H9 (cell line): ENCODE results near the gene SSUH2. TPM values are rescaled to one million over a fixed set of nuclear protein-coding genes. Genes with fewer than 3 reads are reported as not detected.
"Not testable (repeated sequence)": the region's sequence is repeated elsewhere in the genome, so short reads cannot be mapped to it uniquely, and the experiment has no call there.

Source experiments
- DNase-seq: peaks from one replicate; pipeline ENCODE4 v3.0.0-alpha.2; 2017
- H2AFZ ChIP-seq: one replicate; pipeline ENCODE4 v1.6.1; 2013; ENCODE audit warnings: mild to moderate bottlenecking, low read length, control low read depth, moderate library complexity
- H2AK5ac ChIP-seq: 2 replicates; pipeline ENCODE4 v1.6.1; 2013; ENCODE audit warnings: low read length, control low read depth, mixed read lengths; ENCODE audit not compliant: insufficient read length
- H2BK120ac ChIP-seq: one replicate; pipeline ENCODE4 v1.6.1; 2013; ENCODE audit warnings: low read depth, mild to moderate bottlenecking, low read length, control low read depth, inconsistent platforms; ENCODE audit not compliant: poor library complexity, severe bottlenecking
- H2BK12ac ChIP-seq: 2 replicates; pipeline ENCODE4 v1.6.1; 2013; ENCODE audit warnings: low read length, control low read depth, mixed read lengths, low read depth; ENCODE audit not compliant: insufficient read length
- H2BK15ac ChIP-seq: 2 replicates; pipeline ENCODE4 v1.6.1; 2013; ENCODE audit warnings: low read depth, low read length, control low read depth
- H2BK20ac ChIP-seq: one replicate; pipeline ENCODE4 v1.6.1; 2013; ENCODE audit warnings: low read depth, mild to moderate bottlenecking, low read length, control low read depth, inconsistent platforms; ENCODE audit not compliant: poor library complexity, severe bottlenecking
- H2BK5ac ChIP-seq: 2 replicates; pipeline ENCODE4 v1.6.1; 2013; ENCODE audit warnings: low read length, control low read depth, mixed read lengths; ENCODE audit not compliant: insufficient read length
- H3K14ac ChIP-seq: 2 replicates; pipeline ENCODE4 v1.6.1; 2013; ENCODE audit warnings: low read length, control low read depth; ENCODE audit not compliant: insufficient read depth
- H3K18ac ChIP-seq: 2 replicates; pipeline ENCODE4 v1.6.1; 2013; ENCODE audit warnings: low read depth, mild to moderate bottlenecking, mixed read lengths, low read length, control low read depth; ENCODE audit not compliant: insufficient read length
- H3K23ac ChIP-seq: 2 replicates; pipeline ENCODE4 v1.6.1; 2013; ENCODE audit warnings: low read length, control low read depth, mixed read lengths, low read depth; ENCODE audit not compliant: insufficient read length
- H3K23me2 ChIP-seq: 2 replicates; pipeline ENCODE4 v1.6.1; 2013; ENCODE audit warnings: low read depth, mild to moderate bottlenecking, mixed read lengths, low read length, control low read depth; ENCODE audit not compliant: insufficient read length, poor library complexity, severe bottlenecking
- H3K27ac ChIP-seq: 2 replicates; pipeline ENCODE4 v1.5.1; 2013; ENCODE audit warnings: low read length, control low read depth, mixed read lengths, low read depth; ENCODE audit not compliant: insufficient read length
- H3K27me3 ChIP-seq: 2 replicates; pipeline ENCODE4 v1.6.1; 2013; ENCODE audit warnings: low read length, control low read depth, inconsistent platforms; ENCODE audit not compliant: insufficient read depth
- H3K4ac ChIP-seq: 2 replicates; pipeline ENCODE4 v1.6.1; 2013; ENCODE audit warnings: low read depth, mild to moderate bottlenecking, control low read depth, inconsistent platforms, low read length, moderate library complexity
- H3K4me1 ChIP-seq: 2 replicates; pipeline ENCODE4 v1.6.1; 2013; ENCODE audit warnings: low read length, control low read depth, inconsistent platforms; ENCODE audit not compliant: insufficient read depth
- H3K4me2 ChIP-seq: 2 replicates; pipeline ENCODE4 v1.6.1; 2013; ENCODE audit warnings: low read length, control low read depth, mixed read lengths; ENCODE audit not compliant: insufficient read length, insufficient read depth
- H3K56ac ChIP-seq: 2 replicates; pipeline ENCODE4 v1.6.1; 2013; ENCODE audit warnings: low read depth, mild to moderate bottlenecking, mixed read lengths, low read length, control low read depth; ENCODE audit not compliant: insufficient read length
- H3K79me1 ChIP-seq: 2 replicates; pipeline ENCODE4 v1.6.1; 2013; ENCODE audit warnings: low read depth, mild to moderate bottlenecking, moderate library complexity, low read length, control low read depth, inconsistent platforms; ENCODE audit not compliant: insufficient read depth, poor library complexity, severe bottlenecking
- H3K79me2 ChIP-seq: 2 replicates; pipeline ENCODE4 v1.6.1; 2013; ENCODE audit warnings: low read length, control low read depth, inconsistent platforms; ENCODE audit not compliant: insufficient read depth
- H3K9ac ChIP-seq: 2 replicates; pipeline ENCODE4 v1.6.1; 2013; ENCODE audit warnings: low read length, control low read depth, mixed read lengths; ENCODE audit not compliant: insufficient read length; ENCODE audit errors: extremely low read depth
- H3K9me3 ChIP-seq: one replicate; pipeline ENCODE4 v1.6.1; 2013; ENCODE audit warnings: low read depth, low read length, inconsistent platforms; ENCODE audit not compliant: control insufficient read depth
- H3T11ph ChIP-seq: one replicate; pipeline ENCODE4 v1.6.1; 2013; ENCODE audit warnings: mild to moderate bottlenecking, low read length, control low read depth, inconsistent platforms
- H4K20me1 ChIP-seq: one replicate; pipeline ENCODE4 v1.6.1; 2013; ENCODE audit not compliant: control insufficient read depth, insufficient read length, insufficient read depth
- H4K5ac ChIP-seq: 2 replicates; pipeline ENCODE4 v1.6.1; 2013; ENCODE audit warnings: low read depth, mild to moderate bottlenecking, mixed read lengths, low read length, control low read depth; ENCODE audit not compliant: insufficient read length
- H4K8ac ChIP-seq: replicated peaks from 2 replicates; pipeline ENCODE4 v1.6.1; 2013; ENCODE audit warnings: low read length, control low read depth, mixed read lengths, low read depth; ENCODE audit not compliant: insufficient read length
- H4K91ac ChIP-seq: 2 replicates; pipeline ENCODE4 v1.6.1; 2013; ENCODE audit warnings: low read depth, mild to moderate bottlenecking, moderate library complexity, mixed read lengths, low read length, control low read depth; ENCODE audit not compliant: insufficient read length
- H3K27ac Mint-ChIP-seq, 3 experiments: 2 replicates in 2 of 3; 3 replicates in 1 of 3; pipeline ENCODE4 v1.8.0; 2020 to 2021; ENCODE audit warnings: mixed read lengths in 3 of 3, mild to moderate bottlenecking in 1 of 3, moderate library complexity in 1 of 3
- H3K27me3 Mint-ChIP-seq: 2 replicates; pipeline ENCODE4 v1.8.0; 2021; ENCODE audit warnings: low read depth, mild to moderate bottlenecking, moderate library complexity, mixed read lengths
- H3K36me3 Mint-ChIP-seq, 3 experiments: 2 replicates in 2 of 3; 3 replicates in 1 of 3; pipeline ENCODE4 v1.8.0; 2020 to 2021; ENCODE audit warnings: low read depth in 3 of 3, mixed read lengths in 3 of 3; ENCODE audit not compliant: insufficient read depth in 1 of 3
- H3K4me1 Mint-ChIP-seq, 2 experiments: 2 replicates each; pipeline ENCODE4 v1.8.0; 2020; ENCODE audit warnings: mixed read lengths in 2 of 2
- H3K4me3 Mint-ChIP-seq, 2 experiments: 2 replicates in 1 of 2; 3 replicates in 1 of 2; pipeline ENCODE4 v1.8.0; 2020 to 2021; ENCODE audit warnings: mild to moderate bottlenecking in 2 of 2, mixed read lengths in 2 of 2, moderate library complexity in 1 of 2
- H3K9me3 Mint-ChIP-seq, 2 experiments: 2 replicates in 1 of 2; 3 replicates in 1 of 2; pipeline ENCODE4 v1.8.0; 2020; ENCODE audit warnings: mild to moderate bottlenecking in 2 of 2, mixed read lengths in 2 of 2, moderate library complexity in 1 of 2
- WGBS: extraction: QIAGEN DNeasy Blood & Tissue Kit; methylation state at CpG from one replicate; pipeline ENCODE4 v1.1.7; 2013; ENCODE audit warnings: missing lambda C conversion rate, low lambda C conversion rate, mixed read lengths; ENCODE audit not compliant: insufficient read length; ENCODE audit errors: extremely low coverage; 5-methylcytosine and 5-hydroxymethylcytosine counted together
- total RNA-seq: library from RNA; stranded (reverse); gene quantifications from 2 replicates; pipeline ENCODE4 v1.2.1, GENCODE V29; 2021
- TF ChIP-seq, protein P1 (sequence below): fragments of 200-600 bp; sonication (generic); conservative IDR thresholded peaks from 3 replicates; pipeline ENCODE4 v1.8.0; 2021; ENCODE audit warnings: antibody characterized with exemption, mild to moderate bottlenecking

The SSUH2 gene
- total RNA-seq, 1 experiment from 2014 or later: 0.61 TPM

GRCh38 chr3:8682850-8683574 is 38.4 kb upstream of the SSUH2 start:
- not testable (repeated sequence) for H4K8ac ChIP-seq, H3K9ac ChIP-seq, H3K9me3 ChIP-seq, H3K36me3 Mint-ChIP-seq, H3K23me2 ChIP-seq, H3K23ac ChIP-seq, H3K27ac Mint-ChIP-seq, H4K5ac ChIP-seq, DNase-seq, H3K14ac ChIP-seq, H4K91ac ChIP-seq, H4K20me1 ChIP-seq, H3K79me2 ChIP-seq, H3K27ac ChIP-seq, H2BK15ac ChIP-seq, H2BK120ac ChIP-seq, H2BK12ac ChIP-seq, H2BK20ac ChIP-seq, H3K9me3 Mint-ChIP-seq, H3T11ph ChIP-seq, H3K27me3 ChIP-seq, H2BK5ac ChIP-seq, H3K4me3 Mint-ChIP-seq, H2AK5ac ChIP-seq, H3K18ac ChIP-seq, H3K56ac ChIP-seq, H3K79me1 ChIP-seq, H3K4ac ChIP-seq, H3K4me2 ChIP-seq, H3K4me1 ChIP-seq, H2AFZ ChIP-seq
- TF ChIP-seq, protein P1, sequence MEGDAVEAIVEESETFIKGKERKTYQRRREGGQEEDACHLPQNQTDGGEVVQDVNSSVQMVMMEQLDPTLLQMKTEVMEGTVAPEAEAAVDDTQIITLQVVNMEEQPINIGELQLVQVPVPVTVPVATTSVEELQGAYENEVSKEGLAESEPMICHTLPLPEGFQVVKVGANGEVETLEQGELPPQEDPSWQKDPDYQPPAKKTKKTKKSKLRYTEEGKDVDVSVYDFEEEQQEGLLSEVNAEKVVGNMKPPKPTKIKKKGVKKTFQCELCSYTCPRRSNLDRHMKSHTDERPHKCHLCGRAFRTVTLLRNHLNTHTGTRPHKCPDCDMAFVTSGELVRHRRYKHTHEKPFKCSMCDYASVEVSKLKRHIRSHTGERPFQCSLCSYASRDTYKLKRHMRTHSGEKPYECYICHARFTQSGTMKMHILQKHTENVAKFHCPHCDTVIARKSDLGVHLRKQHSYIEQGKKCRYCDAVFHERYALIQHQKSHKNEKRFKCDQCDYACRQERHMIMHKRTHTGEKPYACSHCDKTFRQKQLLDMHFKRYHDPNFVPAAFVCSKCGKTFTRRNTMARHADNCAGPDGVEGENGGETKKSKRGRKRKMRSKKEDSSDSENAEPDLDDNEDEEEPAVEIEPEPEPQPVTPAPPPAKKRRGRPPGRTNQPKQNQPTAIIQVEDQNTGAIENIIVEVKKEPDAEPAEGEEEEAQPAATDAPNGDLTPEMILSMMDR: peak; percentile 42
- peaks cover 16 to 27% of the 10 kb centered on the region in 2 experiments for H3K4me1 Mint-ChIP-seq
- H3K27me3 Mint-ChIP-seq: peaks cover 37% of the 10 kb centered on the region
- no CpG with 5 or more reads among the region's 19 CpGs for WGBS

GRCh38 chr3:8681881-8682538 is 37.4 kb upstream of the SSUH2 start:
- H3K4me3 Mint-ChIP-seq, H3K79me1 ChIP-seq, H2BK15ac ChIP-seq, H3K23me2 ChIP-seq, H2BK120ac ChIP-seq, H2BK12ac ChIP-seq, H4K91ac ChIP-seq, H3K27ac ChIP-seq, H3K4ac ChIP-seq, H3K27me3 ChIP-seq, H4K8ac ChIP-seq, H3K56ac ChIP-seq, H3K18ac ChIP-seq, H3T11ph ChIP-seq, H4K20me1 ChIP-seq, H2BK5ac ChIP-seq, H3K23ac ChIP-seq, H3K9me3 ChIP-seq, H3K36me3 Mint-ChIP-seq, H3K9ac ChIP-seq, H2BK20ac ChIP-seq, H4K5ac ChIP-seq, H3K14ac ChIP-seq, DNase-seq, H2AK5ac ChIP-seq, H2AFZ ChIP-seq, H3K79me2 ChIP-seq, H3K27ac Mint-ChIP-seq, H3K9me3 Mint-ChIP-seq, H3K4me2 ChIP-seq, H3K4me1 ChIP-seq: not testable (repeated sequence)
- WGBS: no CpG with 5 or more reads among the region's 9 CpGs
- Mint-ChIP-seq H3K4me1 (peaks cover 16 to 30% of the 10 kb centered on the region in 2 experiments), H3K27me3 (peaks cover 34% of the 10 kb centered on the region)
